H1 (cell line): ENCODE measurements around the gene PTS. TPM values are rescaled to one million over a fixed set of nuclear protein-coding genes. Genes with fewer than 3 reads are reported as not detected.

Source experiments
- CTCF ChIA-PET: fragments of 300-600 bp; sonication (Branson Sonifier 250); formaldehyde crosslinking; loops from one replicate; lab custom pipeline; 2021; ENCODE audit not compliant: partially characterized antibody; lab: Charles Lee
- POLR2A ChIA-PET: fragments of 300-600 bp; sonication (Branson Sonifier 250); formaldehyde crosslinking; loops from one replicate; lab custom pipeline; 2021; ENCODE audit warnings: inconsistent platforms; ENCODE audit not compliant: partially characterized antibody; lab: Charles Lee
- DNase-seq, 2 experiments: peaks; one replicate each; pipeline versions ENCODE4 v3.0.0 to v3.0.0-alpha.2; 2010 to 2022; ENCODE audit warnings: low spot score in 2 of 2, low read depth in 1 of 2, mixed read lengths in 1 of 2
- FAIRE-seq: peaks from 2 replicates; lab custom pipeline; 2011; peaks lifted over from hg19 to GRCh38; lab: Jason Lieb, UNC
- H2AFZ ChIP-seq: 2 replicates; pipeline ENCODE4 v1.8.1; 2012; ENCODE audit warnings: low read length, inconsistent platforms
- H2AK5ac ChIP-seq: 2 replicates; pipeline ENCODE4 v1.6.1; 2013; ENCODE audit warnings: low read depth, low read length
- H2BK120ac ChIP-seq: replicated peaks from 2 replicates; pipeline ENCODE3; 2013; ENCODE audit warnings: low read depth, low read length, inconsistent platforms
- H2BK12ac ChIP-seq: 2 replicates; pipeline ENCODE4 v1.6.1; 2013; ENCODE audit warnings: low read depth, low read length
- H2BK15ac ChIP-seq: 2 replicates; pipeline ENCODE4 v1.6.1; 2013; ENCODE audit warnings: low read length
- H2BK20ac ChIP-seq: 2 replicates; pipeline ENCODE4 v1.6.1; 2013; ENCODE audit warnings: low read length
- H2BK5ac ChIP-seq: 2 replicates; pipeline ENCODE4 v1.6.1; 2013; ENCODE audit warnings: low read depth, low read length
- H3K14ac ChIP-seq: 2 replicates; pipeline ENCODE4 v1.6.1; 2013; ENCODE audit warnings: inconsistent platforms; ENCODE audit not compliant: insufficient read length
- H3K18ac ChIP-seq: 2 replicates; pipeline ENCODE4 v1.6.1; 2013; ENCODE audit warnings: low read length; ENCODE audit errors: extremely low read depth
- H3K23ac ChIP-seq: 2 replicates; pipeline ENCODE4 v1.6.1; 2013; ENCODE audit warnings: inconsistent platforms; ENCODE audit not compliant: insufficient read length
- H3K23me2 ChIP-seq: 2 replicates; pipeline ENCODE4 v1.6.1; 2013; ENCODE audit warnings: low read depth, low read length
- H3K27ac ChIP-seq: 2 replicates; pipeline ENCODE4 v1.6.1; 2011; ENCODE audit warnings: low read depth, low read length, inconsistent platforms
- H3K27me3 ChIP-seq, 4 experiments: replicated peaks in 1 of 4; 1 replicate in 1 of 4; 2 replicates in 3 of 4; pipeline versions ENCODE4 v1.6.1 to v1.8.1; 2011 to 2013; ENCODE audit warnings: low read length in 3 of 4, mild to moderate bottlenecking in 3 of 4, inconsistent platforms in 2 of 4, mixed read lengths in 2 of 4, moderate library complexity in 1 of 4; ENCODE audit not compliant: control insufficient read depth in 3 of 4, insufficient read depth in 3 of 4; ENCODE audit errors: extremely low read depth in 1 of 4
- H3K36me3 ChIP-seq, 4 experiments: 2 replicates each; pipeline versions ENCODE4 v1.6.1 to v1.8.1; 2011 to 2013; ENCODE audit warnings: mild to moderate bottlenecking in 4 of 4, low read length in 3 of 4, moderate library complexity in 2 of 4, control low read depth in 1 of 4, inconsistent platforms in 1 of 4; ENCODE audit not compliant: insufficient read depth in 4 of 4, control insufficient read depth in 2 of 4
- H3K4ac ChIP-seq: replicated peaks from 2 replicates; pipeline ENCODE3; 2013; ENCODE audit warnings: low read length, low read depth, mixed read lengths, inconsistent platforms; ENCODE audit not compliant: insufficient read length
- H3K4me1 ChIP-seq, 4 experiments: replicated peaks in 1 of 4; 1 replicate in 1 of 4; 2 replicates in 3 of 4; pipeline versions ENCODE4 v1.6.1 to v1.8.1; 2011 to 2013; ENCODE audit warnings: low read length in 3 of 4, inconsistent platforms in 2 of 4, mixed read lengths in 1 of 4; ENCODE audit not compliant: insufficient read depth in 4 of 4, control insufficient read depth in 3 of 4
- H3K4me2 ChIP-seq, 2 experiments: 2 replicates each; pipeline versions ENCODE4 v1.6.1 to v1.8.1; 2011 to 2013; ENCODE audit warnings: low read depth in 2 of 2, low read length in 2 of 2, control low read depth in 1 of 2, inconsistent platforms in 1 of 2, mild to moderate bottlenecking in 1 of 2; ENCODE audit not compliant: insufficient read depth in 1 of 2
- H3K4me3 ChIP-seq, 4 experiments: fragments of 200-600, 300-600 bp in 1 of 4; sonication (generic), shearing (Covaris generic), sonication (Bioruptor Twin) in 1 of 4; 2 replicates each; pipeline versions ENCODE4 v1.5.1 to v1.8.1; 2011 to 2016; ENCODE audit warnings: low read length in 4 of 4, low read depth in 3 of 4, control low read depth in 2 of 4, inconsistent platforms in 2 of 4, mild to moderate bottlenecking in 2 of 4, mixed read lengths in 1 of 4, moderate library complexity in 1 of 4; ENCODE audit not compliant: insufficient read depth in 2 of 4; ENCODE audit errors: extremely low read depth in 1 of 4
- H3K56ac ChIP-seq: replicated peaks from 2 replicates; pipeline ENCODE3; 2013; ENCODE audit warnings: low read depth, mild to moderate bottlenecking, mixed read lengths, low read length, inconsistent platforms; ENCODE audit not compliant: insufficient read length
- H3K79me1 ChIP-seq: 2 replicates; pipeline ENCODE4 v1.6.1; 2013; ENCODE audit warnings: low read depth, low read length, control low read depth
- H3K79me2 ChIP-seq, 2 experiments: 2 replicates each; pipeline versions ENCODE4 v1.6.1 to v1.8.1; 2012 to 2013; ENCODE audit warnings: low read length in 2 of 2, mild to moderate bottlenecking in 2 of 2, inconsistent platforms in 1 of 2; ENCODE audit not compliant: insufficient read depth in 2 of 2, control insufficient read depth in 1 of 2
- H3K9ac ChIP-seq, 4 experiments: replicated peaks in 1 of 4; 1 replicate in 1 of 4; 2 replicates in 3 of 4; pipeline versions ENCODE4 v1.6.1 to v1.8.1; 2011 to 2013; ENCODE audit warnings: low read depth in 3 of 4, low read length in 3 of 4, control low read depth in 2 of 4, mild to moderate bottlenecking in 2 of 4, moderate library complexity in 2 of 4, inconsistent platforms in 1 of 4; ENCODE audit errors: extremely low read depth in 1 of 4
- H3K9me3 ChIP-seq, 2 experiments: 2 replicates each; pipeline versions ENCODE4 v1.6.1 to v1.8.1; 2012 to 2013; ENCODE audit warnings: mild to moderate bottlenecking in 2 of 2, moderate library complexity in 2 of 2, control low read depth in 1 of 2, inconsistent platforms in 1 of 2, low read depth in 1 of 2, low read length in 1 of 2, mixed read lengths in 1 of 2; ENCODE audit not compliant: insufficient read depth in 2 of 2
- H4K20me1 ChIP-seq, 2 experiments: replicated peaks in 1 of 2; 2 replicates each; pipeline versions ENCODE3 to v1.8.1; 2011 to 2013; ENCODE audit warnings: inconsistent platforms in 2 of 2, low read length in 2 of 2, mild to moderate bottlenecking in 1 of 2; ENCODE audit not compliant: insufficient read depth in 2 of 2, control insufficient read depth in 1 of 2
- H4K5ac ChIP-seq: 2 replicates; pipeline ENCODE4 v1.6.1; 2013; ENCODE audit warnings: low read length, low read depth, mixed read lengths, inconsistent platforms; ENCODE audit not compliant: insufficient read length
- H4K8ac ChIP-seq: 2 replicates; pipeline ENCODE4 v1.8.0; 2013; ENCODE audit warnings: mild to moderate bottlenecking, moderate library complexity, low read length, inconsistent platforms; ENCODE audit not compliant: insufficient read depth; ENCODE audit errors: extremely low read depth
- H4K91ac ChIP-seq: replicated peaks from 2 replicates; pipeline ENCODE3; 2013; ENCODE audit warnings: low read length, mixed read lengths, inconsistent platforms; ENCODE audit not compliant: insufficient read length
- SIN3A ChIP-seq, 2 experiments: IDR thresholded peaks in 1 of 2; conservative IDR thresholded peaks in 1 of 2; 2 replicates each; pipeline ENCODE4 v1.6.1; 2011 to 2012; ENCODE audit warnings: low read length in 2 of 2, improper control_type of control experiment in 1 of 2, low read depth in 1 of 2, mild to moderate bottlenecking in 1 of 2
- WGBS, 2 experiments: shearing (Covaris generic) in 1 of 2; methylation state at CpG; one replicate each; pipeline versions ENCODE4 v1.1.6 to v1.1.7; 2013 to 2015; ENCODE audit warnings: low lambda C conversion rate in 2 of 2, mixed read lengths in 2 of 2, inconsistent platforms in 1 of 2, low coverage in 1 of 2, missing lambda C conversion rate in 1 of 2; ENCODE audit not compliant: insufficient replicate concordance in 2 of 2, insufficient coverage in 1 of 2, insufficient read length in 1 of 2; ENCODE audit errors: extremely low coverage in 1 of 2, missing lambda C conversion rate in 1 of 2; 5-methylcytosine and 5-hydroxymethylcytosine counted together
- polyA plus RNA-seq, 7 experiments: library from polyadenylated mRNA; depleted of rRNA in 3 of 7; stranded (reverse) in 5 of 7; unstranded in 2 of 7; fragments of >200 nt in 5 of 7; fragments of 200-250 nt in 2 of 7; gene quantifications; 1 replicate in 5 of 7; 2 replicates in 1 of 7; 4 replicates in 1 of 7; pipeline versions ENCODE4 v1.2.1 to v1.2.3, GENCODE V29; 2011 to 2013; ENCODE audit warnings: missing spikeins in 2 of 7, mixed read lengths in 2 of 7
- total RNA-seq: library from RNA; stranded (reverse); fragmentation: NEBNext Ultra II Directional; extraction: Animal tissue kit (Norgen Biotek cat#: 25700); gene quantifications from 2 replicates; pipeline ENCODE4 v1.2.1, GENCODE V29; 2021

Gene PTS
- total and polyA plus RNA-seq, 2 of the 8 experiments (the other 6 are each of a cell fraction or from before 2014, with no cell fraction given), result 18.3 to 25.9 TPM

DNA sequence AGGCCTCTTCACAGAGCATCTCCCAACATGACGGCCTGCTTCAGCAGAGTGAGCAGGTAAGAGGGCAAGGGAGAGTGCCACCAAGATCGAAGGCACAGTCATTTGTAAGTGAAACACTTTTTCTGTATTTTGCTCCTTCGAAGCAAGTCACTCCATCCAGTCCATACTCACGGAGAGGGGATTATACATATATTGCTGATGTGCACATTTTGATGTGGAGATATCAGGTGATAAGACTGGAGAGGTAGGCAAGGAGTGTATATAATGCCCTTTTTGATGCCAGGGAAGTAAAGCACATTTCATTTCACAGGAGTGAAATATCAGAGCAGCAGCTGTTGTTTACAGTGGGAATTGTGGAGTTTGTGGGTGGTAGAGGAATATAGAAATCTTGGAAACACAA is 11.2 kb downstream of the PTS start:
- Histone ChIP-seq H3K9me3 (no peaks in the 10 kb centered on the region), H2BK120ac (no peak overlapping the region), H2BK5ac (no peak overlapping the region), H4K8ac (no peak overlapping the region), H3K27ac (no peak overlapping the region), H2BK12ac (no peak overlapping the region), H3K56ac (no peak overlapping the region), H3K79me1 (no peaks in the 10 kb centered on the region), H3K4ac (no peak overlapping the region), H3K9ac (no peak overlapping the region), H4K20me1 (no peaks in the 10 kb centered on the region), H3K79me2 (no peaks in the 10 kb centered on the region), H3K18ac (no peak overlapping the region), H4K5ac (no peak overlapping the region), H3K14ac (no peak overlapping the region), H3K4me3 (no peak overlapping the region), H2BK20ac (no peak overlapping the region), H2AFZ (no peak overlapping the region), H3K23ac (no peak overlapping the region), H2BK15ac (no peak overlapping the region), H3K36me3 (peaks cover 2 to 30% (median 16%) of the 10 kb centered on the region in 4 experiments; a peak in 7 of 8 replicates), H3K23me2 (no peaks in the 10 kb centered on the region), H3K4me1 (no peaks in the 10 kb centered on the region), H4K91ac (no peak overlapping the region), H3K27me3 (no peaks in the 10 kb centered on the region), H2AK5ac (no peak overlapping the region), H3K4me2 (no peak overlapping the region)
- DNase-seq (no peak), FAIRE-seq (no peak)
- POLR2A ChIA-PET, result interaction anchor here (0.8 to 1.9 kb wide), 4 partner anchors 10 to 117 kb away, joined by 3 to 5 read pairs (median 4); partner anchors contain the start of gene PTS
- CTCF ChIA-PET, result interaction anchor here (0.6 to 1.1 kb wide), 2 partner anchors 123 to 140 kb away, joined by 3 read pairs; no protein-coding TSS in a partner anchor
- 94% methylated on average over 4 of the region's 4 CpGs; no CpG with 5 or more reads in 1 of the 2 experiments for WGBS, 2 experiments
- no peak for TF ChIP-seq SIN3A (conservative IDR thresholded peaks at IDR 0.05 in 1 of 2, IDR thresholded peaks at IDR 0.05 in 1 of 2; ENCODE audit: low read depth in 1 of 2, low read length in 2 of 2)
